HG03378 (cell line): ENCODE data around the gene SLC44A5.
"Not testable (repeated sequence)": the region's sequence is repeated elsewhere in the genome, so short reads cannot be mapped to it uniquely, and the experiment has no call there.

Experiments
- ATAC-seq: cut with Tn5 transposase; IDR thresholded peaks from one replicate; pipeline ENCODE4 v1.9.1; 2021; ENCODE audit warnings: mild to moderate bottlenecking, moderate library complexity; ENCODE audit not compliant: unreplicated experiment

SLC44A5 gene

GRCh38 chr1:75203415-75204277 lies 407.3 kb downstream of the SLC44A5 start:
- ATAC-seq: peak; percentile 94

GRCh38 chr1:75202751-75203150 lies 408.2 kb downstream of the SLC44A5 start:
- no peak for ATAC-seq

- ATAC-seq: no peak
Measured at GRCh38 chr1:75198761-75199160, 412.2 kb downstream of the SLC44A5 start.

- ATAC-seq: no peak
Measured at GRCh38 chr1:75198163-75198562, 412.8 kb downstream of the SLC44A5 start.

GRCh38 chr1:75188892-75189291 lies 422.0 kb downstream of the SLC44A5 start:
- no peak for ATAC-seq

- not testable (repeated sequence) for ATAC-seq
Measured at GRCh38 chr1:75181214-75181955, 429.5 kb downstream of the SLC44A5 start.

- ATAC-seq: no peak
Measured at GRCh38 chr1:75174031-75174760, 436.7 kb downstream of the SLC44A5 start.

GRCh38 chr1:75172556-75172955 lies 438.4 kb downstream of the SLC44A5 start:
- ATAC-seq: no peak

- no peak for ATAC-seq
Measured at GRCh38 chr1:75171876-75172275, 439.0 kb downstream of the SLC44A5 start.

- ATAC-seq: no peak
Measured at GRCh38 chr1:75170981-75171380, 439.9 kb downstream of the SLC44A5 start.

- no peak for ATAC-seq
Measured at GRCh38 chr1:75170011-75170410, 440.9 kb downstream of the SLC44A5 start.

- ATAC-seq: no peak
Measured at GRCh38 chr1:75166821-75167220, 444.1 kb downstream of the SLC44A5 start.

- ATAC-seq: no peak
Measured at GRCh38 chr1:75165264-75165663, 445.6 kb downstream of the SLC44A5 start.

- ATAC-seq: no peak
Measured at GRCh38 chr1:75159154-75159553, 451.8 kb downstream of the SLC44A5 start.
